ENCODE measurements around the gene CCDC85C.

The CCDC85C gene

GRCh38 chr14:99589651-99590530 is 14.1 kb downstream of the CCDC85C start:
- DNase-seq (ENCODE audit: low read depth in 2 of 2), result no peak

- DNase-seq (ENCODE audit: low read depth in 2 of 2), result no peak
Observed at GRCh38 chr14:99589031-99589441, 15.0 kb downstream of the CCDC85C start.

DNA sequence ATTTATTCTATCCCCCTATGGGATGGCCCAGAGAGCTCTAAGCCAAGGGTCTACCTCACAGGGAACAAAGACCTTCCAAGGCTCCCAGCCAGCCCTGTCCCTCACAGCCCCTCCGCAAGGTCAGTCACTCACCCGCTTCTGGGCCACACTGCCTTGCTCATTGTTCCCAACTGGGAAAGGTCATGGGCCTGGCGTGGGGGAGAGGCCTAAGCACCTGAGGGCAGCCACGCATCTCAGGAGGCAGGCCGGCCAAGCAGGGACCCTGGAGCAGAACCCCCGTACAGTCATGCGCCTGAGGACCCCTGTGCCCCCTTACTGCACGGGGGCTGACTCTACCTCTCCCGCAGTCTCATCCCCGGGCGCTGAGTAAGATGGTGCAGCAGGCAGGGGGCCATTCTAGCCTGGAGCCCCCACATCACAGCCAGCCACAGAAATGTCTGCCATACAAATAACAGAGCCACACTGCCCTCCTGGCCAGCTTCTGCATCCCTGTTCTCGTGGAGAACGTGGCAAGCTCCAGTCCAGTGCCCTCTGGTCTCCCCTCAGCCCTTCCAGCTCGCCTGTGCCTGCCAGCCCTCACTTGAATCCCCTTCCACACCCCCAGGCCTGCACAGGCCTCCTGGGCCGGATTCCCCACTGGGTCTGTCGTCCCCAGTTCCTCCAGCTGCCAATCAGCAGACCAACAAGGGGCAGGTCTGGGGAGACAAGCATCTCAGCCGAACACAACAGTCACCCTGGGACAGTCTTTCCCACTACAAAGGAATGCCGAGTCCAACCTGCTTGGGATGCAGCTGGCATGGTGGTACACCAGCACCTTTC is 16.3 kb downstream of the CCDC85C start:
- no peak for DNase-seq (ENCODE audit: low read depth in 2 of 2)

- no peak for DNase-seq (ENCODE audit: low read depth in 2 of 2)
Observed at GRCh38 chr14:99586761-99587459, 17.1 kb downstream of the CCDC85C start.

DNA sequence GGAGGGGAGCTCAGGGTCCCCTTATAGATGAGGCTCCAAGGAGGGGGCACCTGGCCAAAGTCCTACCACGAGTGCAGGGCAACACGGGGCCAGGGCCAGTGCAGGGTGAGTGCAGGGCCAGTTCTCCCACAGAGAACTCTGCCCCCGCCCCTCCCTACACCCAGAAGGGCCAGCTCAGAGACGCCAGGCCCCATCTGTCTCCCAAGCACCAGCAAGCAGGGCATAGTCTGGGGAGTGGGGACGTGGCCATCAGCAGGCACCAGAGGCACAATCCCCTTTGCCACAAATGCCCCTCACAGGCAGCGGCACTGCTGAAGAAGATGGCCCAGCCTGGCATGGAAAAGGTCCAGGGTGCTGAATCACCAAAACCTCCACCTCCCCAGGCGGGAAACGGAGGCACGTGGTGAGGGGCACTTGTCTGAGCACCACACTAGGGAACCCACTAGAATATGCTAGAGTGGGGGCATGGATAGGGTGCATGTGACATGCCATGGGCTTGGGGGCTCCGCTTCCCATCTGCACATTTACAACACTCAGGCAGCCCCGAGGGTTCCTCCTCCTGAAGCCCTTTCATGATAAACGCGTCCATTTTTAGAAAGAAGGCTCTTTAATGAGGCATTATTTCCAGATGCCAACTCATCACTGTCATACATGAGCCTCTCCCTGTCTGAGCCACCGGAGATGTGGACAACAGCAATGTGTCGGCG is 17.8 kb downstream of the CCDC85C start:
- no peak for DNase-seq (ENCODE audit: low read depth in 2 of 2)

DNA sequence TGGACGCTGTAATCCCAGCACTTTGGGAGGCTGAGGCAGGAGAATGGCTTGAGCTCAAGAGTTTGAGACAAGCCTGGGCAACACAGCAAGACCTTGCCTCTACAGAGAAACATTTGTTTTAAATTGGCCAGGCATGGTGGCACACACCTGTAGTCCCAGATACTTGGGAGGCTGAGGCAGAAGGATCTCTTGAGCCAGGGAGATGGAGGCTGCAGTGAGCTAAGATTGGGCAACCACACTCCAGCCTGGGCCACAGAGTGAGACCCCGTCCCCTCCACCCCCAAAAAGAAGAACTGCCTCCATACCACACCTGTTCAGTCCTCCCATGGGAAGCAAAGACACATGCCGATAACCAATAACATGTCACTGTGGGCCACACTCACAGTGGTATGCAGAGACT is 19.2 kb downstream of the CCDC85C start:
- no peak for DNase-seq (ENCODE audit: low read depth in 2 of 2)

GRCh38 chr14:99581938-99582337 is 22.1 kb downstream of the CCDC85C start:
- DNase-seq (ENCODE audit: low read depth in 2 of 2), result no peak

DNA sequence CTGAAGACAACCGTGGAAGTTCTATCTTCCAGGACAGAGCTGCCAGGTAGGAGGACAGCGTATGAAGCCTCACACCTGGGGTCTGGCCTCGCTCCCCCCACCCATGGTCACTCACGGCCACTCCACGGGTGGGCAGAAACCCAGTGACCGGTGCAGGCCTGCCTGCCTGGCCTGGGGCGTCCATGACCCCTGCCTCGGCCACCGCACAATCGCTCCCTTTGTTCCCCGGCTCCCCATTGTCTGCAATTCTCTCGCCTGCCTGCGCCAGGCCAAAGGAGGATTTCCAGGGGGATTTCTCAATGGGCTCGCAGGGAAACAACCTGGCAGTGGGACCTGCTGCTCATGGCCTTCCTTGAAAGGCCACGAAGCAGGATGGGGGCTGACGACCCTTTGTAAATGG is 22.6 kb downstream of the CCDC85C start:
- DNase-seq (ENCODE audit: low read depth in 2 of 2), result no peak

DNA sequence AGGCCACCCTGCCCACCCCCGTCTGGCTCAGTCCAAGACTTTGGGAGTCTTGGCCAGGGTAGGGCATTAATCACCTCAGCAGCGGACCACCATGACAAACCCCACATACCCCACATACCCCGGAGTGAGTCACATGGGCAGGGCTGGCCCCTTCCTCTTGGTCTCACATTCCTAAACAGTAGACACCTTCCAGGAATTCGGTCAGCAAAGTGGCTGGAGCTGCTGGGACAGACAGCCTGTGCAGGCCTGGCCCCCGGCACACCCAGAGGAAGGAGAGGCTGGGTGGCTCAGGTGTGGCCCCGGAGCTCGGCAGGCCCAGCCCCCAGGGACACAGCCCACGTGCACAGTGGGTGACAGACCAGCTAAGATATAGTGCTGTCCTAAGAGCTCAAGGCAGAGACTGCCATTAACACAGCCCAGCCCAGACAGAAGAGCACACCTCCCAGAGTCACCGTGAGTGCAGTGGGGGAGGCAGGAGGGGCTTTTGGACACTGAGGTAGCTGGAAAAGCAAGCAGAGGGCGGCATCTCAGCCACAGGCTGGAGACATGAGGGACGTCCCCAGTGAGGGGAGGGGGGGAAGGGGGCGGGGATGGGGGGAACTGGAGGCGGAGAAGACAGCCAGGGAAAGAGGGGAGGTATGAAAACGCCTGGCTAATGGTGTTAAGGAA is 24.0 kb downstream of the CCDC85C start:
- DNase-seq (ENCODE audit: low read depth in 2 of 2), result no peak

- DNase-seq (ENCODE audit: low read depth in 2 of 2), result no peak
Observed at GRCh38 chr14:99579120-99579836, 24.7 kb downstream of the CCDC85C start.

DNA sequence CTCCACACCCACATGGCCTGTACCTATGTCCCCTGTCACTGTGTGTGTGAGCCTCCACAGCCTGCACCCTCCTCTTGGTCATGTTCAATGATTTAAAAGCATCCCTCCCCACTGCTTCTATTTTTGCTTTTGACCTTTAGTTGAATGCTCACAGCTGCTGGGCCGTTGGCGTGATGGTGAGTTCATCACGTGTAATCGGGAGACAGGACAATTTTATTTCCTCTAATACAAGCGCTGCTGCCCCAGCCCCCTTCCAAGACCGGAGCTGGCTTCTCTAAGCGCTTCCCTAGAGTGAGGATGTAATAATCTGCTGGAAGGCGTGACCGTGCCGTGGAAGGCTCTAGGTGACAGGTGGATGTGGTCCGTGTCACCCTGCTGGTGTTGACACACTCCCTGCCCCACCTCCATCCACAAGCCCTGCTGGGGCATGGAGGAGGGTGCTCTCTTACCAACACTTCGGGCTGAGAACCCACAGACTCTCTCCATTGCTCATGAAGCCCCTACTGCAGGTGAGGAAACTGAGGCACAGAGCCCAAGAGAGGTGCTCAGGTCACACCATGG is 25.4 kb downstream of the CCDC85C start:
- DNase-seq (ENCODE audit: low read depth in 2 of 2), result no peak

DNA sequence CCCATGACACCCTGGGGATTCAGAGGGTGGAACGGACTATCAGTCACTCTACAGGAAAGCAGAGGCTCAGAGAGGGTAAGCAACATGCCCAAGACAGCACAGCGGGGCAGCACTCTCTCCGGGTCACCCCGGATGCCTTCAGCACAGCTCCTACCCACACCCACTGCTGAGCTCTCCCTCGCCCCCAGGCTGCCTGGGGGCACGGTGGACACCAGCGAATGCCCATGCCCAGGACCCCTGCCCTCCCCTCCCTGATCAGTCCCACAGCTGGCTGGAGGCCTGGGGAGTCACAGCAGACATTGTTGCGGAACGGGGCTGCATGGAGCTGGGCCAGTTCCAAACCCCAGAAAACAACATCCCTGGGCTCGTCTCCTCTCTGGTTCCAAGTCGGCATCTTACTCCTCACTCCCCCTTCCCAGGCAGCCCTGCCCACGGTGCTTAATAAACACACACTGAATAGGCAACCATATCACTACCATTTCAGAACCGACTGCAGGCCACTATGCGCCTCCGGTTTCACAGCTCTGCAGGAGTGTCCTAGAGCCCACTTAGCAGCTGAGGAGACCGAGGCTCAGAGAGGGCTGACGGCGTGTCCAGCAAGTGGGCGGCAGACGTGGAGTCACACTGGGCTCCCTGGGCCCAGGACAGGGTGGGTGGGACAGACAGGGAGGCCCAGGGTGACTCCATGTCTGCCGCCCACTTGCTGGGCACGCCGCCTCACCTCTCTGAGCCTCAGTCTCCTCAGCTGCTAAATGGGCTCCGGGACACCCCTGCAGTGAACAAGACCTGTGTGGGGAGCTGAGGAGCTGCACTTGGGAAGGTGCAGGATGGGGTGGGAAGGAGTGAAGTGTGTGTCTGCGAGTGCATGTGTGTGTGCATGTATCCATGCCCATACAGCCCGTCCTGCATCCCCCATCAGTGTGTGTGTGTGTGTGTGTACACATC is 27.0 kb downstream of the CCDC85C start:
- no peak for DNase-seq (ENCODE audit: low read depth in 2 of 2)

GRCh38 chr14:99576304-99576703 is 27.7 kb downstream of the CCDC85C start:
- DNase-seq (ENCODE audit: low read depth in 2 of 2), result no peak

GRCh38 chr14:99575043-99576023 is 28.7 kb downstream of the CCDC85C start:
- no peak for DNase-seq (ENCODE audit: low read depth in 2 of 2)

- no peak for DNase-seq (ENCODE audit: low read depth in 2 of 2)
Observed at GRCh38 chr14:99574099-99574880, 29.7 kb downstream of the CCDC85C start.

DNA sequence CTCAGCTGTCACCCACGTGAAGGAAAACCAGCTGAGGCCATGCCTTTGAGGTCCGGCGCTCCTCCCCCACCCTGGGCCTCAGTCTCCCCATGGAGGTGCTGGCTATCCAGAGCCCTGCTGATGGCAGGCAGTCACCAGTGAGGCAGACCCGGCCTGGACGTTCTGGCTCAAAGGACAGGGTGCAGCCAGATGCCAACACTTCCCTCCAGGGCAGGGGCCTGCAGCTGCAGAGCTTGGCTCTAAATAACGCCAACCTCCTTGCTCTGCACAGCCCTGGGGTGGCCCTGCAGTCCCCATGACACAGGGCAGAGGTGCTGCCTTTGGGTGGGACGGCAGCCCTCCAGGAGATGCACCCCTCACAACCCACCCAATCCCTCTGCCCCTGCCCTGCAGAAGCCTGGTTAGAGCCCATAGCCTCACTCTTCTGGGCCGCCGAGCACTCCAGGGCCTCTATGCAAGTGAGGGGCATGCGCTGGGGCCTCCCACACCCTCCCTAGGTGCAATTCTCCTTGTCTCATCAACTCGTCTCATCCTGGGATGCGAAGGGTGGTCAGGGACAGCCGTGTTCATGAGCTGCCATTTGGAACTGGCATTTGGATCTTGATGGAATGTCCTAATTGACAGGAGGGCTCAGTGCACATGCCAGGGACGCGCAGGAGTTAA is 30.4 kb downstream of the CCDC85C start:
- no peak for DNase-seq (ENCODE audit: low read depth in 2 of 2)

DNA sequence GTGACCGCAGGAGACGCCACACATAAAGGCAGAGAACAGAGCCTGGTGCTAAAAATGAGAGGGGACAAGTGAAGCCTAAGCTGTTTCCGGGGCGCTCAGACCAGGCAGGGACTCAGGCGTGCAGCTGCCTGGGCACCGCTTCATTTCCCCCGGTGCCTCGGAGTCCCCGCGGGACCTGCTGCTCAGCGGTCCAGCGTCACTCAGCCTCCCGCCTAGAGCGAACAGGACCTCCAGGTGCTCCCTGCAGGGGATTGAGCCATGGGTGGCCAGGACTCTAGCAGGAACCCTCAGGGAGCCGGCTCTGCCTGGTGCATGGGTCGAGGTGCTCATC is 31.0 kb downstream of the CCDC85C start:
- no peak for DNase-seq (ENCODE audit: low read depth in 2 of 2)

All from stimulated activated CD4-positive, alpha-beta T cell treated with anti-CD3 and anti-CD28 coated beads, Interleukin-1b, Interleukin-23, amount 100 ng/mL, for 4 hours (primary cell).